Activated naive CD4-positive, alpha-beta T cell treated with anti-CD3 and anti-CD28 coated beads for 36 hours (primary cell): ENCODE data around the gene EPC2. TPM values are rescaled to one million over a fixed set of nuclear protein-coding genes. Genes with fewer than 3 reads are reported as not detected.
"Not testable (repeated sequence)": the region's sequence is repeated elsewhere in the genome, so short reads cannot be mapped to it uniquely, and the experiment has no call there.

Experiments used
- CTCF ChIA-PET: fragments of 350-600 bp; sonication (Branson Sonifier 250); formaldehyde crosslinking; loops from one replicate; lab custom pipeline; 2021; ENCODE audit warnings: antibody characterized with exemption; lab: Charles Lee
- DNase-seq: peaks from one replicate; pipeline ENCODE4 v3.0.0-alpha.2; 2020
- H3K27ac Mint-ChIP-seq: one replicate; pipeline ENCODE4 v1.8.0; 2021; ENCODE audit warnings: mild to moderate bottlenecking, mixed read lengths
- H3K27me3 Mint-ChIP-seq: one replicate; pipeline ENCODE4 v1.8.0; 2021; ENCODE audit warnings: low read depth, mixed read lengths
- H3K36me3 Mint-ChIP-seq: one replicate; pipeline ENCODE4 v1.8.0; 2021; ENCODE audit warnings: low read depth, mixed read lengths
- H3K4me1 Mint-ChIP-seq: one replicate; pipeline ENCODE4 v1.8.0; 2021; ENCODE audit warnings: low read depth, mixed read lengths
- H3K4me3 Mint-ChIP-seq: one replicate; pipeline ENCODE4 v1.8.0; 2021; ENCODE audit warnings: mild to moderate bottlenecking, moderate library complexity, mixed read lengths
- H3K9me3 Mint-ChIP-seq: one replicate; pipeline ENCODE4 v1.8.0; 2021; ENCODE audit warnings: mixed read lengths
- intact Hi-C: fragments of 100-400 bp; cut with micrococcal nuclease; formaldehyde crosslinking; loops from one replicate; pipeline ENCODE4 v1.15.1; 2023
- total RNA-seq, 2 experiments: library from RNA; stranded (reverse); gene quantifications; one replicate each; pipeline ENCODE4 v1.2.3, GENCODE V29; 2021

EPC2 gene
- total RNA-seq, 2 experiments from 2014 or later: 22.8 to 24.0 TPM

GRCh38 chr2:148790172-148790571 lies 145.6 kb downstream of the EPC2 start:
- H3K27ac Mint-ChIP-seq, H3K4me1 Mint-ChIP-seq, H3K9me3 Mint-ChIP-seq: not testable (repeated sequence)

GRCh38 chr2:148794558-148794957 lies 150.0 kb downstream of the EPC2 start:
- intact Hi-C loops: no loop called here
- Mint-ChIP-seq H3K4me3 (no peak overlapping the region), H3K4me1 (no peaks in the 10 kb centered on the region), H3K27ac (no peak overlapping the region), H3K27me3 (no peaks in the 10 kb centered on the region), H3K9me3 (peaks cover 1% of the 10 kb centered on the region), H3K36me3 (peaks cover 3% of the 10 kb centered on the region)
- CTCF ChIA-PET: no interaction called here
- no peak for DNase-seq

More at GRCh38 chr2:148790172-148790571, 145.6 kb downstream of the EPC2 start:
- H3K4me3 Mint-ChIP-seq, H3K27me3 Mint-ChIP-seq, CTCF ChIA-PET, intact Hi-C loops, DNase-seq: not testable (repeated sequence)
- peaks cover 12% of the 10 kb centered on the region for H3K36me3 Mint-ChIP-seq

GRCh38 chr2:148796735-148797512 lies 152.4 kb downstream of the EPC2 start:
- Mint-ChIP-seq H3K4me1 (no peaks in the 10 kb centered on the region), H3K27ac (no peak overlapping the region), H3K4me3 (no peak overlapping the region), H3K9me3 (no peaks in the 10 kb centered on the region), H3K27me3 (no peaks in the 10 kb centered on the region), H3K36me3 (no peaks in the 10 kb centered on the region)
- CTCF ChIA-PET: interaction anchor here (0.7 to 1.0 kb wide), 2 partner anchors 53 to 797 kb away, joined by 3 read pairs; no protein-coding TSS in a partner anchor
- intact Hi-C loops: no loop called here
- DNase-seq: no peak

DNA sequence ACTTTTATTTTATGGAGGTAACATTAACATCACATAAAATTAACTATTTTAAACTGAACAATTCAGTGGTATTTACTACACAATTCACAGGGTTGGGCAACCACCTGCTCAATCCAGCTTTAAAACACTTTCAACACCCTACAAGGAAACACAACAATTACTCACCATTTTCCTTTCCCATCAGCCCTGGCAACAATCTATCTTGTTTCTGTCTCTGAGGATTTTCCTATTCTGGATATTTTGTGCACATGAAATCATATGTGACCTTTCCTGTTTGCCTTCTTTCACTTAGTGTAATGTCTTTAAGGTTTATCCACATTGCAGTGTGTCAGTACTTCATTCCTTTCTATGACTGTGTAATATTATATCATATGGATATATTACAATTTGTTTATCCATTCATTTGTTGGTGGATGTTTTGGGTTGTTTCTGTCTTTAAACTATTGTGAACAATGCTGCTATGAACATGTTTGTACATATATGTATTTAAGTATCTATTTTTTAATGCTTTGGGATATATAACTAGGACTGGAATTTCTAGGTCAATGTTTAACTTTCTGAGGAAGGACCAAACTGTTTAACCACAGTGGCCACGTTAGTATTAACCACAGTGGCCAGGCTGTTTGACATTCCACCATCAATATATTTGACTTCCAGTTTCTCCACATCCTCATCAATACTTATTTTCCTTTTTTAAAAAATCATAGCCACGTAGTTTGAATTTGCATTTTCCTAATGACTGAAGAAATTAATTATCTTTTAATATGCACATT lies 158.1 kb downstream of the EPC2 start:
- intact Hi-C loops: no loop called here
- Mint-ChIP-seq H3K4me3 (no peak overlapping the region), H3K9me3 (peaks cover 8% of the 10 kb centered on the region), H3K27me3 (no peaks in the 10 kb centered on the region), H3K27ac (no peak overlapping the region), H3K36me3 (no peaks in the 10 kb centered on the region), H3K4me1 (no peaks in the 10 kb centered on the region)
- CTCF ChIA-PET: interaction anchor here (0.6 kb wide), 1 partner anchor 811 kb away, joined by 3 read pairs; no protein-coding TSS in a partner anchor
- no peak for DNase-seq

GRCh38 chr2:148810081-148810480 lies 165.5 kb downstream of the EPC2 start:
- Mint-ChIP-seq H3K36me3 (no peaks in the 10 kb centered on the region), H3K9me3 (peaks cover 6% of the 10 kb centered on the region), H3K4me1 (no peaks in the 10 kb centered on the region), H3K27ac (no peak overlapping the region), H3K4me3 (no peak overlapping the region), H3K27me3 (peaks cover 2% of the 10 kb centered on the region)
- CTCF ChIA-PET: no interaction called here
- intact Hi-C loops: no loop called here
- no peak for DNase-seq

DNA sequence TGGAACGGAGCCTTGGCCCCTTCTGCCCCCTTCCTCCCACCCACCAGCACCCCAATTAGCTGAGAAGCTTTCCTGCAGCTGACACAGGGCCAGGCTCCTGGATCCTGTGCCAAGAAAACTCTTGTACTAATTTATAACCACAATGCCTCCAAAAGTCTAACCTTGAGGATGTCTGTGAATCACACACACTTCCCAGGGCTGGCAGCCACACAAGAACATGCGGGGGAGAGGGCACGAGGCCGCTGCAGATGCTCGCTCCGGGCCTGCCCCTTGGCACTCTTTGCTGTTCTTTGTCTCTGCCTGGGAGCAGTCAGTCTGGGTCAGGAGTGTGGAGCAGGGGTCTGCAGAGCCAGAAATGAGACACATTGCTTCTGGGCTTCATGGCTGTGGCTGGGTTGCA lies 167.8 kb downstream of the EPC2 start:
- DNase-seq: no peak
- Mint-ChIP-seq H3K4me1 (no peaks in the 10 kb centered on the region), H3K4me3 (no peak overlapping the region), H3K36me3 (no peaks in the 10 kb centered on the region), H3K27me3 (peaks cover 4% of the 10 kb centered on the region), H3K9me3 (no peaks in the 10 kb centered on the region), H3K27ac (no peak overlapping the region)
- CTCF ChIA-PET: interaction anchor here (0.6 kb wide), 3 partner anchors 35 to 533 kb away, joined by 4 to 5 read pairs (median 4); no protein-coding TSS in a partner anchor
- intact Hi-C loops: no loop called here

GRCh38 chr2:148813603-148814065 lies 169.1 kb downstream of the EPC2 start:
- Mint-ChIP-seq H3K36me3 (no peaks in the 10 kb centered on the region), H3K4me1 (no peaks in the 10 kb centered on the region), H3K27me3 (peaks cover 6% of the 10 kb centered on the region), H3K9me3 (no peaks in the 10 kb centered on the region), H3K27ac (no peak overlapping the region), H3K4me3 (no peak overlapping the region)
- intact Hi-C loops: no loop called here
- peak; percentile 44 for DNase-seq
- CTCF ChIA-PET: interaction anchor here (0.6 kb wide), 1 partner anchor 637 kb away, joined by 3 read pairs; no protein-coding TSS in a partner anchor

DNA sequence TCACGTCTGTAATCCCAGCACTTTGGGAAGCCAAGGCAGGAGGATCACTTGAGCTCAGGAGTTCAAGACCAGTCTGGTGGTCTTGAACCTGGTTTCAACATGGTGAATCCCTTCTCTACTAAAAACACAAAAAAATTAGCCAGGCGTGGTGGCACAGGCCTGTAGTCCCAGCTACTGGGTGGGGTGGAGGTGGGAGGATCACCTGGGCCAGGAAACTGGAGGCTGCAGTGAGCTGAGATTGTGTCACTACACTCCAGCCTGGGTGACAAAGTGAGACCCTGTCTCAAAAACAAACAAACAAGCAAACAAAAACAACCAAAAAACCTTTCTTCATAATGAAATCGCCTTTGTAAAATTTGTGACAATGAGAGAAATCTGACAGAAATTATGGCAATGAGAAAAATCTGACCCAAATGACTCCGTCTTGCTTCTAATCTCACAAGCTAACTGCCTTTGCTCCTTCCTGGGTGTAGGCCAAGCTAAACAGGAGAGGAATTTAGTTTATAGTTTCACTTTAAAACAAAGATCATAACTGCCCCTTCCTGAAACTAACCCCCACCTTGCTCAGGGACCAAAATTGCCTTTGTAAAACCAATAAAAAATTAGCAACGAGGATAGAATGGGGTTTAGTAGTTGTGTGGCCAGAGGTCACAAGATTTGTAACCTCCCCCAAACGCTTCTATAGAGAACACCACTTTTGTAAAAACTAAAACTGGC lies 169.8 kb downstream of the EPC2 start:
- no peaks in the 10 kb centered on the region for H3K4me1 Mint-ChIP-seq
- CTCF ChIA-PET: interaction anchor here (0.7 kb wide), 1 partner anchor 57 kb away, joined by 3 read pairs; no protein-coding TSS in a partner anchor

DNA sequence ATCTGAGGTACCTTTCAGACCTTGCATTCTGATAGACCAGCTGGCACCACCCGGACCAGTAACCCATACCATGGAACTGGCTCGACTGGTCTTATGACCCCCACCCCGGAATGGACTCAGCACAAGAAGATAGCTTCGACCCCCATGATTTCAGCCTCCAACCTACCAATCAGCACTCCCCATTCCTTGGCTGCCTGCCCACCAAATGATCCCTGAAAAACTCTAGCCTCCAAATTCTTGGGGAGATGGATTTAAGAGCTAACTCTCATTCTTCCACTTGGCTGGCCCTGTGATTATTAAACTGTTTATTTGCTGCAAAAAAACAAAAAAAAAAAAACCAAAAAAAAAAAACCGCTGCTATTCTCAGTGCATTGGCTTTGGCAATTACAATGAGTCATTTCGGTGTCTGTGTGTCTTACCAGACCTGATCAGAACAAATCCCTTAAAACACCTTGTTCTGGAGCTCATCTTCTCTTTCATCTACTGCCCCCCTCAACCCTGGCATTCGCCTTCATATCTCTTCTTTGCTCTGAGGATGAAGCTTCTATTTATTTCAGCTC lies 170.4 kb downstream of the EPC2 start:
- intact Hi-C loops: no loop called here
- Mint-ChIP-seq H3K4me3 (no peak overlapping the region), H3K4me1 (no peaks in the 10 kb centered on the region), H3K27me3 (peaks cover 9% of the 10 kb centered on the region), H3K27ac (no peak overlapping the region), H3K9me3 (no peaks in the 10 kb centered on the region), H3K36me3 (no peaks in the 10 kb centered on the region)
- no peak for DNase-seq
- CTCF ChIA-PET: interaction anchor here (0.7 kb wide), 1 partner anchor 56 kb away, joined by 3 read pairs; no protein-coding TSS in a partner anchor

More for the DNA sequence above, 169.8 kb downstream of the EPC2 start:
- peaks cover 9% of the 10 kb centered on the region for H3K27me3 Mint-ChIP-seq
- no peak for DNase-seq
- intact Hi-C loops: no loop called here
- H3K36me3 Mint-ChIP-seq: no peaks in the 10 kb centered on the region
- no peaks in the 10 kb centered on the region for H3K9me3 Mint-ChIP-seq
- no peak overlapping the region for H3K27ac Mint-ChIP-seq
- H3K4me3 Mint-ChIP-seq: no peak overlapping the region

GRCh38 chr2:148816176-148816575 lies 171.6 kb downstream of the EPC2 start:
- H3K4me1 Mint-ChIP-seq: no peaks in the 10 kb centered on the region
- H3K4me3 Mint-ChIP-seq: no peak overlapping the region
- DNase-seq: no peak
- H3K36me3 Mint-ChIP-seq: no peaks in the 10 kb centered on the region
- no peaks in the 10 kb centered on the region for H3K9me3 Mint-ChIP-seq
- intact Hi-C loops: no loop called here
- CTCF ChIA-PET: no interaction called here
- H3K27me3 Mint-ChIP-seq: peaks cover 9% of the 10 kb centered on the region
- H3K27ac Mint-ChIP-seq: no peak overlapping the region

- DNase-seq: peak; percentile 16
- intact Hi-C loops: no loop called here
- Mint-ChIP-seq H3K36me3 (no peaks in the 10 kb centered on the region), H3K9me3 (no peaks in the 10 kb centered on the region), H3K4me1 (no peaks in the 10 kb centered on the region), H3K27ac (no peak overlapping the region), H3K4me3 (peak overlapping the region; percentile 27), H3K27me3 (peaks cover 9% of the 10 kb centered on the region)
- CTCF ChIA-PET: no interaction called here
Observed at GRCh38 chr2:148817210-148817708, 172.7 kb downstream of the EPC2 start.
